Fibroblast of skin of left biceps (primary cell): ENCODE data around the gene ATF4.
"Not testable (repeated sequence)": the region's sequence is repeated elsewhere in the genome, so short reads cannot be mapped to it uniquely, and the experiment has no call there.

Experiments
- DNase-seq, 2 experiments: peaks; one replicate each; pipeline ENCODE4 v3.0.0-alpha.2; 2013; ENCODE audit warnings: low read depth in 2 of 2

ATF4 gene

GRCh38 chr22:39510529-39511149 is 9.7 kb upstream of the ATF4 start:
- DNase-seq: no peak

GRCh38 chr22:39511226-39511625 is 9.1 kb upstream of the ATF4 start:
- no peak for DNase-seq

- DNase-seq: no peak
Measured at GRCh38 chr22:39512026-39512425, 8.3 kb upstream of the ATF4 start.

GRCh38 chr22:39513791-39514190 is 6.6 kb upstream of the ATF4 start:
- no peak for DNase-seq

GRCh38 chr22:39514373-39514973 is 5.9 kb upstream of the ATF4 start:
- DNase-seq: no peak

DNA sequence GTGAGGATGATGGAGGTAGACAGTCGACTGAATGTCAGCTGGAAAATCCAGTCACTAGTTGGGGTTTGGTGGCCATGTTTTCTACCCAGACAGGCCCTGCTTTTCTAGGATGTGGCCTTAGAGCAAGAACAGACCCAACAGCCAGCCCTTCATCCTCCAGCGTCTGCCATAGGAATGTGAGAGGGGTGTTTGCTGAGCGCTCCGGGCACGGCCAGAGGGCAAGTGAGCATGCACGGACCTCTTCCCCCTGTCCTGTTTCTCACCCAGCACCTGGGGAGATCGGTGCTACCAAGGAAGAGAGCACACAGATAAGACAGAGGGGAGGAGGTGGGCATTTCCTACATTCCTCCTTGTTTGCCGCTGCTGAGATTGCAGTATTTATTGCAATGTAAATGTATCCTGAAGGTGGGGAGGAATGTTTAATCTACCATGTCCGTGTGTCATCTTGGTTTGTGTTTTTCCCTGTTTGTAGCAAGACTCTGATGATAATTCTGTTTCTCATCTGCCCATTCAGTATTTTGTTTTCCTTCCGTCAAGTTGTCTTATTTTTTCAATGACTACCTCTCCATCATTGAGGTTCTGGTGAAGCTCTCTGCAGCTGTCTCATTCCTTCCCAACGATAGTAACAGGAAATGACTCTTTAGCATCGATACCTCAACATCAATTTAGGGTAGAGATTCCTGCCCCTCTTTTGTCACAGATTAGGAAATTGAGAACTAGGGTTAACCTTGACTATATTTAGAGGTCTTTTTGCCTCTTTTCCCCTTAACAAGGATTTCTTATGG is 4.9 kb upstream of the ATF4 start:
- no peak for DNase-seq

DNA sequence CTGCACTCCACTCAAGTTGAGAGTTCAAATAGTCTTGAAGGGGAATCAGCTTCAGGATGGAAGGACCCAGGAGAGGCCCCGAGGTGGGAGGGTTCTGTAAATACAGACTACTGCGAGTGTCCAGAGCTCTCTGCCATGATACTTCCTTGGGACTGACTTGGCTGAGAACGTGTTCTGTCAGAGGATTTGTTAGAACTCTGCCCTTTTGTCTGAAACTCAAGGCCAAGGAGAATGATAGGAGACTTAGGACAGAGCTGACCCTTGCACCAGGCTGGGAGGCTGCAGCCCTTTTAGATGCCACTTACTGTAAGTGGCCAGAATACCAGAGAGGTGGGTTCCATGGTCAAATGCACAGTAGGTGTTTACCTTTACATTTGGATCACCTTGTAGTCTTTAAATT is 2.9 kb upstream of the ATF4 start:
- no peak for DNase-seq

DNA sequence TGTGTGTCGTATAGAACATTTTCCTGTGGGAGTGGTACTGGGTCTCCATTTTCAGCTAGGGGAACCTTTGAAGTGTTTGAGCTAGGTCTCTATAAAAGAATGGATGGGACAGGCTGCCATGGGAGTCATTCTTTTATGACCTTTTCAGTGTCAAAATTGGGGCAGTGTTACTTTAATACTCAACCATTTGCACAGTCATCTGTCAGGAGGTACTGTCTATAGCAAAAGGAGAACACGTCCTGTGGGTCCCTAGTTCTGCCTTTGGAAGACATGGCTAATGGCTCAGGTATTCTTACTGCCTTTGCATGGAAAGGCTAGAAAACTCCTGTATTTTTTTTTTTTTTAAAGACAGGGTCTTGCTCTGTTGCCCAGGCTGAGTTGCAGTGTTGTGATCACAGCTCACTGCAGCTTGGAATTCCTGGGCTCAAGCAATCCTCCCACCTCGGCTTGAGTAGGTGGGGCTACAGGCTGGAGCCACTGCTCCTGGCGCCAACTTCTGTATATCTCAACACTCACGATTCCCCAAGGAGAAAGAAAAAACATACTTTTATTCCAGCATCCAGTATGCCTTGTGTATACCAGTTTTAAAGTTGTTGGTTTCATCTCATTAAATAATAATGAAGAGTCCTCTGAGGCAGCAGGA is 2.1 kb upstream of the ATF4 start:
- DNase-seq: no peak

DNA sequence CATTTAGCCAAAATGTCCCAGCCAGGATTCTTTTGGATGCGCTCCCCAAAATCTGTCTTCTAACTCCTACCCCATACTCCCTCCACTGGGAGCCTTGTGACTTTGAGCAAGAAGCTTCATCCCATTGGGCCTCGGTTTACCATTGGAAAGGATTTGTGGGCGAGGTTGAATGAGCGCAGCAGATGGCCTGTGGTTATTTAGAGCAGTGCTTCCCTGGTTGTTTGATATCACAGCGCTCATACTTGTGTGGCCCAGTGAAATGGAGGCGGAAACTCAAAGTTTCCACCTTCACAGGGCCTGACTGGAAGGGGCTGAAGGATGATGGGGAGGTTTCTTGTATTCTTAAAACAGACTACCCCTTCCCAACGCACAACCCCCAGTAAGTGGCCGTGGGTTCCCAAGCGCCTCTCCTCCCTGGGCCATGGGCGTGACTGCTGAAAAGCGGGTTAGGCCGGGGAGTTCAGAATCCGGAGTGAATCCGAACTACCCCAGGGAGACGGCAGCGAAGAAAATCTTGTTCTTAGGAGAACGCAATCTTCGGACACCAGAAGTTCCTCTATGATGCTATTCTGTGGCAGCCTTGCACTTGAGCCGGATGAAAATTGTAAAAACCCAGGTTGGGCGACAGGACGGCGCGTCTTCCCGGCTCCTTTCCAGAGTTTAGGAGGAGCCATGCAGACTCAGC is 1.2 kb upstream of the ATF4 start:
- DNase-seq: no peak

DNA sequence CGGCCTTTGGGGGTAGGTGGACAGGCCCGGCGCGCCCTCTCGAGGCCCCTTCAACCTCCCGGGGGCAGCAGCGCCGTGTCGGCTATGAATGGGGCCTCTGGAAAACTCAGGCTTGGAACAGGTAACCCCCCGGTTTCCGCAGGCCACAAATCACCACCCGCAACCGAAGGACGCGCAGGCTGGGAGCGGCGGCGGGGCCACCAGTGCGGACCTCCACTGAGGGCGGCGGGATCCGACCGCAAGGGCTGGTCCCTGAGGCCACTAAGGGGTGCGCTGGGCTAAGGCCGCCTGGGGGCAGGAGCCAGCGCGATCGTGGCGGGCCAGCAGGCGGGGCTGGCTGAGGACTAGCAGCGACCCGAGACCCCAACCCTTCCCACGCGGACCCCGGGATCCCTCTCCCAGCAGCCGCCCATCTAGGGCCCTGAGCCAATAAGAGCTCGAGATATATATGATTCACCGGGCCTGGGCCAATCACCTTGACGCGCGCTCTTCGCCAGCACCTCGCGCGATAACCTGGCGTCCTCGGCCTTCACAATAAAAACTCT is 609 bp upstream of the ATF4 start:
- DNase-seq: no peak

GRCh38 chr22:39521106-39521885 is 934 bp downstream of the ATF4 start:
- DNase-seq: not testable (repeated sequence)

GRCh38 chr22:39522091-39522490 is 1.7 kb downstream of the ATF4 start:
- not testable (repeated sequence) for DNase-seq

DNA sequence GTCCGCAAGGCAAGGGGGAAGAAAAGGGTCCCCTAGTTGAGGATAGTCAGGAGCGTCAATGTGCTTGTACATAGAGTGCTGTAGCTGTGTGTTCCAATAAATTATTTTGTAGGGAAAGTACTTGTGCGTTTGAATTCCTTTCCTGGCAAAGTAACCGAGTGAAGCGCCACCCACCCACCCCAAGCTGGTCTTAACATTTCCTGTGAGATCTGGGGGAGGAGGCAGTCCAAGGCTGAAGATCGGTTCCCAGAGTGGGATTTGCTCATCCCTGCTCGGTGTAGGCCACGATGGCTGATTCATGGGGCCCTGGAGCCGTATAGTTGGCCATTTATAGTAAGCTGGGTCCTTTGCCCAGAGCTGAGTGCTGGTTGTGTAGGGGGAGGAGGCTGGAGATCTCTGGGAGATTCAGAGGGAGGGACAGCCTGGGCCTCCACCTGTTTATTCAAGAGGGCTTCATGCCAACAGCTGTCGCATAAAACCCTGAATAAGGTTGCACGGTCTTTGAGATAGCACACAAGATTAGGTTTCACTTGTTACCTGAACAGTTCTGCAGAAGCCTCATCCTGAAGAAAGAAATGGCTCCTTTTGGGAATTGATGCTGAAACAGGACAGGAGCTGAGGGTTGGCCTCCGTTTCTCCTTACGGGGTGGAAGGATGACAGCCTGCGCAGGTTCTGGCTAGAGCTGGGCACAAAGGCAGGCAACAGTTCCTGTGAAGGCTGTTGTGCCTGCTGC is 2.4 kb downstream of the ATF4 start:
- DNase-seq: peak in 1 of 2 experiments; percentile 30

DNA sequence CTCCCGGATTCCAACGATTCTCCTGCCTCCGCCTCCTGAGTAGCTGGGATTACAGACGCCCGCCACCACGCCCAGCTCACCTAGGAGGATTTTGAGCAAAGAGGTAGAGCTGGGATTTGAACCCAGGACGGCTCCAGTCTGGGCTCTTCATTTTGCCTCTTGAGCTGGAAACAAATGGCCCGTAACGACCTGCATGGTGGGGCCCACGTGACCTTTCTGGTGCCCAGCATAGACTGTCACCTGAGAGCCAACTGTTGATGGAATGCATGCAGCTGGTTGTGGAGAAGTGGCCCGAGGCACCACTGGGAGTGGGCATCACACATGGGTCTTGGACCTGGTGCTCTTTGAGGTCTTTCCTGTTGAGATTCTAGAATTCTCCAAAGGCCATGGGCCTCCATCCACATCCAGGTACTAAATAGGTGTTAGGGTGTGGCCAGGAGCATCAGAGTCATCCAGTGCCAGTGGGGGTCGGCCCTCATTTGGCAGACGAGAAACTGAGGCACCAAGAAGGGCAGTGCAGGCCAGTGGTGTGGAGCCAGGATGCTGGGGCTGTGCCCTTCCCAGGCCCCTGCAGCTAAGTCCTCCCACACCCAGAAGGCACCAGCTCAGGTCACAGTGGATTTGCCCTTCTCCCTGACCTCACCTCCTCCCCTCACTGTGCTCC is 3.9 kb downstream of the ATF4 start:
- DNase-seq: no peak

DNA sequence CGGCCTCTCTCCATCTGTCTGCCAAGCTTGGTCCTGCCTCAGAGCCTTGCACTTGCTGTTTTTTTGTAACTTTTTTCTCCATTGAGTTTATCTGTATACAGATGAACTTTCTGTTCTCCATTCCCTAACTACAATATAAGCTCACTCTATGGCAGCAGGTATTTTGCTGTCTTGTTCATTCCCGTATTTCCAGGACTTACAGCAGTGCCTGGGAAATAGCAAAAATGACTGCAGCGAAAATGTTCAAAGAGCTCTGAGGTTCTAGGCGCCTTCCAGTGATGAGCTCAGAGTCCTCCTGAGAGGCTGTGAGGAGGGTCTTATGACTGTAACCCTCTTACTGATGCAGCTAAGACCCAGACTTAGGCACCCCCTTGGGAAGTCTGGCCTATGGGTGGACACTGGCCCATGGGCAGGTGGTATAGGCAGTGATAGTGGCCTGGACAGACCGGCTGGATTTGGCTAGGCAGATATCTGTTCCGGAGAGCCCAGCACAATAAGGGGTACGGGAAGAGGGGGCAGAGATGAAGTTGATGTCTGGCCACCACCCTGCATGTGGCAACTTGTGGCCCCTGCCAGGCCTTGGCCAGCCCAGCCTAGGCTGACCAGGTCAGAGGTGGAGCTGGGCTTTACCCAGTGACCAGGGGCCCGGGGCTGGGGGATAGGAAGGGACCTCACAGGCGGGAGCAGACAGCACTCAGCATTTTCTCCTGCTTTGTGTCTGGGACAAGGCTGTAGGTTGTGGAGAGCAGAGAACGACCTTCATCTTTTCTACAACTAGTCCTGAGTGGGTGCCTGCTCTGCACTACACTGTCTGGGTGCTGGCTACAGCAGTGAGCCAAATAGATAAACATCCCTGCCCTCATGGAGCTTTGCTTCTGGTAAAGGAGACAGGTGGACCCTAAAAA is 4.6 kb downstream of the ATF4 start:
- DNase-seq: no peak

DNA sequence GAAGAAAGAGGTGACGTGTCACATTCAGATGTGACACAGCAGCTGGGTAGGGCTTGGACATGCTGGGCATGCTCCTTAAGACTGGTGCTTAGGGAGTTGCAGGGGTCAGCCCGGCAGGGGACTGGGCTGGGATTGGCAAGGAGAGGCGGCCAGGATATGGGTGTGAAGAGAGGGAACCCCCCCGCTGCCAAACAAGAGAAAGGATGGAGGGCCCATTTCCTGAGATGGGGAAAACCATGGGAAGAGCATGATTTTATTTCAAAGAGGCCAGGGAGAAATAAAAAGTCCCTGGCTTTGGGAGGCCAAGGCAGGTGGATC is 5.3 kb downstream of the ATF4 start:
- no peak for DNase-seq

- no peak for DNase-seq
Measured at GRCh38 chr22:39526736-39527171, 6.4 kb downstream of the ATF4 start.

- no peak for DNase-seq
Measured at GRCh38 chr22:39527481-39527961, 7.2 kb downstream of the ATF4 start.
